Loucy (cell line): ENCODE measurements around the gene POLR2H.

ENCODE experiments used
- CTCF ChIP-seq: fragments of 200-600 bp; sonication (generic); conservative IDR thresholded peaks from 2 replicates; pipeline ENCODE4 v1.5.1; 2014; ENCODE audit warnings: mild to moderate bottlenecking, antibody characterized with exemption, low read length
- EZH2phosphoT487 ChIP-seq: fragments of 200-600 bp; IDR thresholded peaks from 2 replicates; pipeline ENCODE4 v1.6.1; 2018; ENCODE audit warnings: antibody characterized with exemption, mild to moderate bottlenecking, moderate library complexity, borderline replicate concordance

- TF ChIP-seq CTCF (no peak), EZH2phosphoT487 (no peak)
Observed at GRCh38 chr3:184358124-184358767, 3.3 kb upstream of the POLR2H start.
